Neural cell (in vitro differentiated cells): ENCODE data around the gene DIS3. TPM values are rescaled to one million over a fixed set of nuclear protein-coding genes. Genes with fewer than 3 reads are reported as not detected.

Experiments used
- H2AFZ ChIP-seq: fragments of 200-600, 300-800 bp; sonication (generic), shearing (Covaris generic); 2 replicates; pipeline ENCODE4 v1.6.0; 2014; ENCODE audit warnings: low read depth, mild to moderate bottlenecking, antibody characterized with exemption, low read length, moderate library complexity
- H3F3A ChIP-seq: fragments of 200-600 bp; shearing (Covaris generic); 2 replicates; pipeline ENCODE4 v1.6.1; 2016; ENCODE audit warnings: mild to moderate bottlenecking, moderate library complexity, mixed read lengths, antibody characterized with exemption, low read length; ENCODE audit not compliant: insufficient read depth, poor library complexity, severe bottlenecking
- H3K27ac ChIP-seq: fragments of 200-600, 300-800 bp; sonication (generic), shearing (Covaris generic); 2 replicates; pipeline ENCODE4 v1.5.1; 2014; ENCODE audit warnings: mild to moderate bottlenecking, low read length, moderate library complexity
- H3K27me3 ChIP-seq: fragments of 300-800, 200-600 bp; sonication (generic), shearing (Covaris generic); 2 replicates; pipeline ENCODE4 v1.6.0; 2014; ENCODE audit warnings: mild to moderate bottlenecking, low read depth, low read length, moderate library complexity; ENCODE audit not compliant: insufficient read depth
- H3K36me3 ChIP-seq: fragments of 300-800, 200-600 bp; sonication (generic), shearing (Covaris generic); 2 replicates; pipeline ENCODE4 v1.5.1; 2014; ENCODE audit warnings: mild to moderate bottlenecking, antibody characterized with exemption, low read length, moderate library complexity; ENCODE audit not compliant: insufficient read depth
- H3K4me2 ChIP-seq: fragments of 300-800, 200-600 bp; sonication (generic), shearing (Covaris generic); 2 replicates; pipeline ENCODE4 v1.6.0; 2014; ENCODE audit warnings: mild to moderate bottlenecking, low read length
- H3K4me3 ChIP-seq: fragments of 300-800, 200-600 bp; sonication (generic), shearing (Covaris generic); 2 replicates; pipeline ENCODE4 v1.5.1; 2014; ENCODE audit warnings: mild to moderate bottlenecking, low read length, moderate library complexity
- H3K79me2 ChIP-seq: fragments of 200-600 bp; shearing (Covaris generic); replicated peaks from 2 replicates; pipeline ENCODE4 v1.6.0; 2014; ENCODE audit warnings: mild to moderate bottlenecking, low read length, moderate library complexity; ENCODE audit not compliant: insufficient read depth
- H3K9ac ChIP-seq: fragments of 300-800, 200-600 bp; sonication (generic), shearing (Covaris generic); 2 replicates; pipeline ENCODE4 v1.6.1; 2016; ENCODE audit warnings: mild to moderate bottlenecking, low read length, mixed read lengths
- H3K9me2 ChIP-seq: fragments of 200-600 bp; shearing (Covaris generic); 2 replicates; pipeline ENCODE4 v1.6.1; 2016; ENCODE audit warnings: mild to moderate bottlenecking, low read length, mixed read lengths; ENCODE audit not compliant: insufficient read depth
- H3K9me3 ChIP-seq: fragments of 200-600, 300-800 bp; sonication (generic), shearing (Covaris generic); 2 replicates; pipeline ENCODE4 v1.6.1; 2016; ENCODE audit warnings: mild to moderate bottlenecking, mixed run types, low read length, moderate library complexity, mixed read lengths
- H4K20me1 ChIP-seq: fragments of 200-600 bp; shearing (Covaris generic); 2 replicates; pipeline ENCODE4 v1.6.1; 2016; ENCODE audit warnings: mild to moderate bottlenecking, mixed run types; ENCODE audit not compliant: insufficient read depth
- CTCF ChIP-seq: fragments of 450-650 bp; IDR thresholded peaks from 2 replicates; pipeline ENCODE4 v1.5.1; 2014; ENCODE audit warnings: antibody characterized with exemption, mild to moderate bottlenecking, moderate library complexity; ENCODE audit not compliant: poor library complexity, severe bottlenecking
- EP300 ChIP-seq: fragments of 450-650 bp; conservative IDR thresholded peaks from 2 replicates; pipeline ENCODE4 v1.6.1; 2014; ENCODE audit warnings: antibody characterized with exemption, mild to moderate bottlenecking, moderate library complexity; ENCODE audit not compliant: poor library complexity, severe bottlenecking
- EZH2 ChIP-seq: fragments of 200-600, 300-800 bp; shearing (Covaris generic), sonication (generic); IDR thresholded peaks from 2 replicates; pipeline ENCODE4 v1.6.1; 2014; ENCODE audit warnings: antibody characterized with exemption, low read length, borderline replicate concordance, mild to moderate bottlenecking; ENCODE audit not compliant: insufficient read depth, poor library complexity, severe bottlenecking
- MXI1 ChIP-seq: fragments of 450-650 bp; conservative IDR thresholded peaks from 2 replicates; pipeline ENCODE4 v1.6.1; 2014; ENCODE audit warnings: antibody characterized with exemption, mild to moderate bottlenecking; ENCODE audit not compliant: poor library complexity, severe bottlenecking
- POLR2AphosphoS5 ChIP-seq: IDR thresholded peaks from 2 replicates; pipeline ENCODE4 v1.6.1; 2012
- RAD21 ChIP-seq: fragments of 450-650 bp; conservative IDR thresholded peaks from 2 replicates; pipeline ENCODE4 v1.6.1; 2014; ENCODE audit warnings: antibody characterized with exemption, mild to moderate bottlenecking, moderate library complexity
- SMC3 ChIP-seq: fragments of 450-650 bp; conservative IDR thresholded peaks from 2 replicates; pipeline ENCODE4 v1.6.1; 2014; ENCODE audit warnings: antibody characterized with exemption, mild to moderate bottlenecking, moderate library complexity; ENCODE audit not compliant: poor library complexity
- TAF1 ChIP-seq: IDR thresholded peaks from 2 replicates; pipeline ENCODE4 v1.6.1; 2012; ENCODE audit warnings: low read depth
- polyA plus RNA-seq: library from polyadenylated mRNA; depleted of rRNA; stranded (reverse); fragments of >200 nt; gene quantifications from 2 replicates; pipeline ENCODE4 v1.2.3, GENCODE V29; 2014
- TF ChIP-seq, protein P1 (sequence below): IDR thresholded peaks from 2 replicates; pipeline ENCODE4 v1.6.1; 2012; ENCODE audit warnings: borderline replicate concordance

Gene DIS3
- polyA plus RNA-seq, 1 donor from 2014 or later, result 46.3 TPM

- no peak for TF ChIP-seq MXI1
- no peak for TF ChIP-seq SMC3
- TF ChIP-seq TAF1, result no peak
- no peak for TF ChIP-seq RAD21
- no peak for TF ChIP-seq CTCF
- no peak for TF ChIP-seq EZH2
- no peak for TF ChIP-seq EP300
- no peak for TF ChIP-seq POLR2AphosphoS5
- TF ChIP-seq, protein P1, sequence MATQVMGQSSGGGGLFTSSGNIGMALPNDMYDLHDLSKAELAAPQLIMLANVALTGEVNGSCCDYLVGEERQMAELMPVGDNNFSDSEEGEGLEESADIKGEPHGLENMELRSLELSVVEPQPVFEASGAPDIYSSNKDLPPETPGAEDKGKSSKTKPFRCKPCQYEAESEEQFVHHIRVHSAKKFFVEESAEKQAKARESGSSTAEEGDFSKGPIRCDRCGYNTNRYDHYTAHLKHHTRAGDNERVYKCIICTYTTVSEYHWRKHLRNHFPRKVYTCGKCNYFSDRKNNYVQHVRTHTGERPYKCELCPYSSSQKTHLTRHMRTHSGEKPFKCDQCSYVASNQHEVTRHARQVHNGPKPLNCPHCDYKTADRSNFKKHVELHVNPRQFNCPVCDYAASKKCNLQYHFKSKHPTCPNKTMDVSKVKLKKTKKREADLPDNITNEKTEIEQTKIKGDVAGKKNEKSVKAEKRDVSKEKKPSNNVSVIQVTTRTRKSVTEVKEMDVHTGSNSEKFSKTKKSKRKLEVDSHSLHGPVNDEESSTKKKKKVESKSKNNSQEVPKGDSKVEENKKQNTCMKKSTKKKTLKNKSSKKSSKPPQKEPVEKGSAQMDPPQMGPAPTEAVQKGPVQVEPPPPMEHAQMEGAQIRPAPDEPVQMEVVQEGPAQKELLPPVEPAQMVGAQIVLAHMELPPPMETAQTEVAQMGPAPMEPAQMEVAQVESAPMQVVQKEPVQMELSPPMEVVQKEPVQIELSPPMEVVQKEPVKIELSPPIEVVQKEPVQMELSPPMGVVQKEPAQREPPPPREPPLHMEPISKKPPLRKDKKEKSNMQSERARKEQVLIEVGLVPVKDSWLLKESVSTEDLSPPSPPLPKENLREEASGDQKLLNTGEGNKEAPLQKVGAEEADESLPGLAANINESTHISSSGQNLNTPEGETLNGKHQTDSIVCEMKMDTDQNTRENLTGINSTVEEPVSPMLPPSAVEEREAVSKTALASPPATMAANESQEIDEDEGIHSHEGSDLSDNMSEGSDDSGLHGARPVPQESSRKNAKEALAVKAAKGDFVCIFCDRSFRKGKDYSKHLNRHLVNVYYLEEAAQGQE, result no peak
- Histone ChIP-seq H3K79me2 (no peaks in the 10 kb centered on the region), H3F3A (no peaks in the 10 kb centered on the region), H3K9me3 (no peaks in the 10 kb centered on the region), H3K36me3 (peaks cover 25% of the 10 kb centered on the region), H4K20me1 (no peaks in the 10 kb centered on the region), H3K27ac (no peak overlapping the region), H2AFZ (no peak overlapping the region), H3K9me2 (no peaks in the 10 kb centered on the region), H3K4me3 (no peak overlapping the region), H3K4me2 (no peak overlapping the region), H3K27me3 (no peaks in the 10 kb centered on the region), H3K9ac (no peak overlapping the region)
Measured at GRCh38 chr13:72757792-72758535, 23.7 kb downstream of the DIS3 start.

GRCh38 chr13:72754111-72754510 lies 27.6 kb downstream of the DIS3 start:
- H4K20me1 ChIP-seq, result no peaks in the 10 kb centered on the region
- H3K36me3 ChIP-seq, result peaks cover 2% of the 10 kb centered on the region
- H3K27ac ChIP-seq, result no peak overlapping the region
- no peak overlapping the region for H3K4me2 ChIP-seq
- TF ChIP-seq, protein P1, result no peak
- TF ChIP-seq EZH2 (no peak), SMC3 (no peak), POLR2AphosphoS5 (no peak), MXI1 (no peak), EP300 (no peak)
- no peak overlapping the region for H3K9ac ChIP-seq
- H3K4me3 ChIP-seq, result no peak overlapping the region
- no peaks in the 10 kb centered on the region for H3K27me3 ChIP-seq
- H3K9me3 ChIP-seq, result no peaks in the 10 kb centered on the region
- no peak overlapping the region for H2AFZ ChIP-seq
- no peaks in the 10 kb centered on the region for H3K79me2 ChIP-seq
- H3K9me2 ChIP-seq, result no peaks in the 10 kb centered on the region
- H3F3A ChIP-seq, result no peaks in the 10 kb centered on the region
